Fibroblast of villous mesenchyme (primary cell): ENCODE results near the gene MID1. TPM values are rescaled to one million over a fixed set of nuclear protein-coding genes. Genes with fewer than 3 reads are reported as not detected.
"Not testable (repeated sequence)": the region's sequence is repeated elsewhere in the genome, so short reads cannot be mapped to it uniquely, and the experiment has no call there.

ENCODE experiments used
- DNase-seq: peaks from one replicate; pipeline ENCODE4 v3.0.0-alpha.2; 2010; ENCODE audit warnings: low read depth
- H3K4me3 ChIP-seq: 2 replicates; pipeline ENCODE4 v1.5.1; 2011; ENCODE audit warnings: low read depth, mild to moderate bottlenecking, low read length
- CTCF ChIP-seq: IDR thresholded peaks from 2 replicates; pipeline ENCODE4 v1.5.1; 2012; ENCODE audit warnings: low read depth, mild to moderate bottlenecking, low read length; ENCODE audit not compliant: insufficient read depth
- total RNA-seq: library from RNA; depleted of rRNA; stranded (reverse); fragments of >200 nt; gene quantifications from 2 replicates; pipeline ENCODE4 v1.2.3, GENCODE V29; 2012

MID1 gene
- total RNA-seq, 1 donor: 16.4 TPM

- peak; percentile 57 for TF ChIP-seq CTCF
- H3K4me3 ChIP-seq: no peak overlapping the region
- DNase-seq: peak; percentile 44
Observed at GRCh38 chrX:10597871-10598270, 22.5 kb downstream of the MID1 start.

- no peak for TF ChIP-seq CTCF
- no peak overlapping the region for H3K4me3 ChIP-seq
- no peak for DNase-seq
Observed at GRCh38 chrX:10591363-10592335, 28.7 kb downstream of the MID1 start.

GRCh38 chrX:10589787-10590186 lies 30.6 kb downstream of the MID1 start:
- H3K4me3 ChIP-seq: not testable (repeated sequence)
- DNase-seq: peak; percentile 66

DNA sequence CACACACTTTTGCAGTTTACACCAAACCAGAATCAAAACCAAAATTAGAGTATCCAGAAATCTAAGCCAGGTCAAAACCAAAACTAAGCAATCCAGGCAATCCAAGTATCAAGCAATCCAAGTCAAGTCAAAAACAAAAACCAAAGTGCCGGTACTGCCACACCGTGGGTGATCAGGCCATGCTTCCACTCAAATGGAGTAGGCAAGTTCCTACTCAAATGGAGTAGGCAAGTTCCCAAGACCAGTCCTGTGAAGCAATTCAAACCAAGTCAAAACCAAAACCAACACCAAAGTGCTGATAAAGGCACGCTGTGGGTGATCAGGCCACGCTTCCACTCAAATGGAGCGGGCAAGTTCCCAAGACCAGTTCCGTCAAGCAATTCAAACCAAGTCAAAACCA lies 31.3 kb downstream of the MID1 start:
- TF ChIP-seq CTCF: no peak
- no peak overlapping the region for H3K4me3 ChIP-seq
- DNase-seq: no peak

GRCh38 chrX:10584882-10585281 lies 35.5 kb downstream of the MID1 start:
- not testable (repeated sequence) for DNase-seq, H3K4me3 ChIP-seq

GRCh38 chrX:10582945-10583344 lies 37.4 kb downstream of the MID1 start:
- peak; percentile 11 for DNase-seq
- no peak overlapping the region for H3K4me3 ChIP-seq
- TF ChIP-seq CTCF: no peak

GRCh38 chrX:10582215-10582733 lies 38.1 kb downstream of the MID1 start:
- no peak for TF ChIP-seq CTCF
- no peak overlapping the region for H3K4me3 ChIP-seq
- DNase-seq: no peak
